Tracheal epithelial cell (primary cell): ENCODE results near the gene KRT84. TPM values are rescaled to one million over a fixed set of nuclear protein-coding genes. Genes with fewer than 3 reads are reported as not detected.

Experiments
- total RNA-seq: library from RNA; depleted of rRNA; stranded (reverse); fragments of >200 nt; gene quantifications from 2 replicates; pipeline ENCODE4 v1.2.1, GENCODE V29; 2014

The KRT84 gene
- 0.21 TPM in 1 of 2 replicates, not detected in the other for total RNA-seq

GRCh38 chr12:52385226-52385702, at the start of gene KRT84:
Gene KRT84, minus strand, starts transcription at chr12:52385652. Its CDS starts 67 bp downstream, at chr12:52385585.

GRCh38 chr12:52434081-52434733, 48.8 kb upstream of the KRT84 start, which contains the start of gene KRT75:
Gene KRT75, minus strand, starts transcription at chr12:52434371. Its CDS starts 67 bp downstream, at chr12:52434304.

GRCh38 chr12:52405922-52406385, 20.5 kb upstream of the KRT84 start, which contains the start of gene KRT82:
Gene KRT82, minus strand, starts transcription at chr12:52406335. Its CDS starts 58 bp downstream, at chr12:52406277.

GRCh38 chr12:52366738-52367485, 18.5 kb downstream of the KRT84 start, which contains the start of gene KRT85:
Gene KRT85, minus strand, starts transcription at chr12:52367481. Its CDS starts 76 bp downstream, at chr12:52367405.

Other genes with a start within 250 kb of the KRT84 start
- 8.3 and 11.8 TPM in 2 replicates for gene KRT80, start 193.6 kb downstream of the KRT84 start, total RNA-seq
- gene KRT7, start 152.4 kb downstream of the KRT84 start, total RNA-seq: 775 and 1,618 TPM in 2 replicates
- gene KRT86, start 111.0 kb downstream of the KRT84 start, total RNA-seq: 0.21 and 0.72 TPM in 2 replicates
- 10.8 TPM in 1 of 2 replicates, not detected in the other for gene KRT81, start 94.1 kb downstream of the KRT84 start, total RNA-seq
- gene KRT83, start 64.3 kb downstream of the KRT84 start, total RNA-seq: under 0.01 and 0.21 TPM in 2 replicates
- gene KRT85, start 18.2 kb downstream of the KRT84 start, total RNA-seq: not detected in 2 replicates
- not detected in 2 replicates for gene KRT82, start 20.7 kb upstream of the KRT84 start, total RNA-seq
- 1.1 and 87.0 TPM in 2 replicates for gene KRT75, start 48.7 kb upstream of the KRT84 start, total RNA-seq
- gene KRT6B, start 66.5 kb upstream of the KRT84 start, total RNA-seq: 310 and 1,936 TPM in 2 replicates
- 22.0 and 155 TPM in 2 replicates for gene KRT6C, start 88.2 kb upstream of the KRT84 start, total RNA-seq
- gene KRT6A, start 107.6 kb upstream of the KRT84 start, total RNA-seq: 10,133 and 10,410 TPM in 2 replicates
- 7,035 and 9,280 TPM in 2 replicates for gene KRT5, start 134.7 kb upstream of the KRT84 start, total RNA-seq
- not detected in 2 replicates for gene KRT71, start 167.5 kb upstream of the KRT84 start, total RNA-seq
- under 0.01 TPM in 1 of 2 replicates, not detected in the other for gene KRT74, start 188.2 kb upstream of the KRT84 start, total RNA-seq
- gene KRT72, start 215.8 kb upstream of the KRT84 start, total RNA-seq: not detected in 2 replicates
- not detected in 2 replicates for gene KRT73, start 232.9 kb upstream of the KRT84 start, total RNA-seq